HepG2 (cell line): Measurements from ENCODE around the gene RBCK1. TPM values are rescaled to one million over a fixed set of nuclear protein-coding genes. Genes with fewer than 3 reads are reported as not detected.
A peak's percentile ranks its signal among the peaks of the same experiment; 100 is the strongest.

Experiments
- CBX5 ChIP-seq: sonication (generic); formaldehyde crosslinking; IDR thresholded peaks from 2 replicates; pipeline ENCODE4 v1.4.0; 2020; ENCODE audit warnings: missing genetic modification reagents, borderline replicate concordance
- DR1 ChIP-seq: sonication (generic); formaldehyde crosslinking; IDR thresholded peaks from 2 replicates; pipeline ENCODE4 v1.8.0; 2021; ENCODE audit warnings: mild to moderate bottlenecking, missing genetic modification reagents, inconsistent platforms
- HNF4A ChIP-seq: sonication (generic); formaldehyde crosslinking; IDR thresholded peaks from 2 replicates; pipeline ENCODE4 v1.4.0; 2020; ENCODE audit warnings: missing genetic modification reagents
- KLF6 ChIP-seq: IDR thresholded peaks from 2 replicates; pipeline ENCODE4 v1.8.0; 2016; ENCODE audit warnings: missing biosample characterization, missing genetic modification reagents
- NFATC3 ChIP-seq: sonication (generic); formaldehyde crosslinking; IDR thresholded peaks from 2 replicates; pipeline ENCODE4 v1.5.1; 2020; ENCODE audit warnings: mild to moderate bottlenecking, missing genetic modification reagents
- TCF12 ChIP-seq, 2 experiments: fragments of 450-650 bp in 1 of 2; sonication (generic) in 1 of 2; formaldehyde crosslinking in 1 of 2; IDR thresholded peaks; 2 replicates each; pipeline versions ENCODE4 v1.6.1 to v1.8.0; 2017 to 2022; ENCODE audit warnings: antibody characterized with exemption in 1 of 2, mild to moderate bottlenecking in 1 of 2, missing genetic modification reagents in 1 of 2, moderate library complexity in 1 of 2
- U2AF2 ChIP-seq: fragments of 200-400 bp; formaldehyde crosslinking; IDR thresholded peaks from 2 replicates; pipeline ENCODE4 v1.6.1; 2017; ENCODE audit warnings: low read depth, mild to moderate bottlenecking, low read length
- ZNF557 ChIP-seq: sonication (generic); formaldehyde crosslinking; IDR thresholded peaks from 2 replicates; pipeline ENCODE4 v1.4.0; 2020; ENCODE audit warnings: missing genetic modification reagents
- ZNF773 ChIP-seq: sonication (generic); formaldehyde crosslinking; IDR thresholded peaks from 2 replicates; pipeline ENCODE4 v1.4.0; 2020; ENCODE audit warnings: missing genetic modification reagents, borderline replicate concordance
- ZNF775 ChIP-seq: sonication (generic); formaldehyde crosslinking; IDR thresholded peaks from 2 replicates; pipeline ENCODE4 v1.4.0; 2020; ENCODE audit warnings: missing genetic modification reagents, mild to moderate bottlenecking, moderate library complexity, borderline replicate concordance
- ZNF776 ChIP-seq: sonication (generic); formaldehyde crosslinking; IDR thresholded peaks from 2 replicates; pipeline ENCODE4 v1.4.0; 2020; ENCODE audit warnings: mild to moderate bottlenecking, missing genetic modification reagents
- ZNF879 ChIP-seq: sonication (generic); formaldehyde crosslinking; IDR thresholded peaks from 2 replicates; pipeline ENCODE4 v1.8.1; 2023; ENCODE audit warnings: missing genetic modification reagents
- polyA plus RNA-seq, 8 experiments: library from polyadenylated mRNA; depleted of rRNA in 3 of 8; stranded (reverse) in 7 of 8; unstranded in 1 of 8; fragments of >200 nt; fragmentation: Illumina TruSeq in 4 of 8; extraction: Trizol in 4 of 8; gene quantifications; 2 replicates each; pipeline versions ENCODE4 v1.2.1 to v1.2.3, GENCODE V29; 2011 to 2016; ENCODE audit warnings: low read depth in 4 of 8, missing spikeins in 1 of 8, mixed read lengths in 1 of 8; ENCODE audit not compliant: insufficient read depth in 1 of 8
- total RNA-seq, 5 experiments: library from RNA; depleted of rRNA; stranded (reverse); fragments of >200 nt; fragmentation: Illumina TruSeq; extraction: Trizol; gene quantifications; 2 replicates each; pipeline ENCODE4 v1.2.3, GENCODE V29; 2016; ENCODE audit warnings: low read depth in 1 of 5
- TF ChIP-seq, protein P1 (sequence below), 2 experiments: fragments of 450-650 bp in 1 of 2; sonication (generic) in 1 of 2; formaldehyde crosslinking in 1 of 2; IDR thresholded peaks; 2 replicates each; pipeline versions ENCODE4 v1.6.1 to v1.8.0; 2016 to 2022; ENCODE audit warnings: antibody characterized with exemption in 1 of 2, mild to moderate bottlenecking in 1 of 2, missing genetic modification reagents in 1 of 2
- TF ChIP-seq, protein P2 (sequence below): sonication (generic); formaldehyde crosslinking; IDR thresholded peaks from 2 replicates; pipeline ENCODE4 v1.4.0; 2020; ENCODE audit warnings: missing genetic modification reagents

The RBCK1 gene
- total and polyA plus RNA-seq, 2 of the 13 experiments (the other 11 are each of a cell fraction or from before 2014, with no cell fraction given) = 149 to 215 TPM

DNA sequence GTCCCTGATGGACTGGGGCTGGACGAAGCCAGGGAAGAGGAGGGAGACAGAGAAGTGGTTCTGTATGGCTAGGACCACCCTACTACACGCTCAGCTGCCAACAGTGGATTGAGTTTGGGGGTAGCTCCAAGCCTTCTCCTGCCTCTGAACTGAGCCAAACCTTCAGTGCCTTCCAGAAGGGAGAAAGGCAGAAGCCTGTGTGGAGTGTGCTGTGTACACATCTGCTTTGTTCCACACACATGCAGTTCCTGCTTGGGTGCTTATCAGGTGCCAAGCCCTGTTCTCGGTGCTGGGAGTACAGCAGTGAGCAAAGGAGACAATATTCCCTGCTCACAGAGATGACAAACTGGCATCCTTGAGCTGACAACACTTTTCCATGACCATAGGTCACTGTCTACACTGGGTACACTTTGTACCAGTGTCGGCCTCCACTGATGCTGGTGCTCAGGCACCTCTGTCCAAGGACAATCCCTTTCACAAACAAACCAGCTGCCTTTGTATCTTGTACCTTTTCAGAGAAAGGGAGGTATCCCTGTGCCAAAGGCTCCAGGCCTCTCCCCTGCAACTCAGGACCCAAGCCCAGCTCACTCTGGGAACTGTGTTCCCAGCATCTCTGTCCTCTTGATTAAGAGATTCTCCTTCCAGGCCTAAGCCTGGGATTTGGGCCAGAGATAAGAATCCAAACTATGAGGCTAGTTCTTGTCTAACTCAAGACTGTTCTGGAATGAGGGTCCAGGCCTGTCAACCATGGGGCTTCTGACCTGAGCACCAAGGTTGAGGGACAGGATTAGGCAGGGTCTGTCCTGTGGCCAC is 11.3 kb upstream of the RBCK1 start (continued):
- TF ChIP-seq, protein P1, sequence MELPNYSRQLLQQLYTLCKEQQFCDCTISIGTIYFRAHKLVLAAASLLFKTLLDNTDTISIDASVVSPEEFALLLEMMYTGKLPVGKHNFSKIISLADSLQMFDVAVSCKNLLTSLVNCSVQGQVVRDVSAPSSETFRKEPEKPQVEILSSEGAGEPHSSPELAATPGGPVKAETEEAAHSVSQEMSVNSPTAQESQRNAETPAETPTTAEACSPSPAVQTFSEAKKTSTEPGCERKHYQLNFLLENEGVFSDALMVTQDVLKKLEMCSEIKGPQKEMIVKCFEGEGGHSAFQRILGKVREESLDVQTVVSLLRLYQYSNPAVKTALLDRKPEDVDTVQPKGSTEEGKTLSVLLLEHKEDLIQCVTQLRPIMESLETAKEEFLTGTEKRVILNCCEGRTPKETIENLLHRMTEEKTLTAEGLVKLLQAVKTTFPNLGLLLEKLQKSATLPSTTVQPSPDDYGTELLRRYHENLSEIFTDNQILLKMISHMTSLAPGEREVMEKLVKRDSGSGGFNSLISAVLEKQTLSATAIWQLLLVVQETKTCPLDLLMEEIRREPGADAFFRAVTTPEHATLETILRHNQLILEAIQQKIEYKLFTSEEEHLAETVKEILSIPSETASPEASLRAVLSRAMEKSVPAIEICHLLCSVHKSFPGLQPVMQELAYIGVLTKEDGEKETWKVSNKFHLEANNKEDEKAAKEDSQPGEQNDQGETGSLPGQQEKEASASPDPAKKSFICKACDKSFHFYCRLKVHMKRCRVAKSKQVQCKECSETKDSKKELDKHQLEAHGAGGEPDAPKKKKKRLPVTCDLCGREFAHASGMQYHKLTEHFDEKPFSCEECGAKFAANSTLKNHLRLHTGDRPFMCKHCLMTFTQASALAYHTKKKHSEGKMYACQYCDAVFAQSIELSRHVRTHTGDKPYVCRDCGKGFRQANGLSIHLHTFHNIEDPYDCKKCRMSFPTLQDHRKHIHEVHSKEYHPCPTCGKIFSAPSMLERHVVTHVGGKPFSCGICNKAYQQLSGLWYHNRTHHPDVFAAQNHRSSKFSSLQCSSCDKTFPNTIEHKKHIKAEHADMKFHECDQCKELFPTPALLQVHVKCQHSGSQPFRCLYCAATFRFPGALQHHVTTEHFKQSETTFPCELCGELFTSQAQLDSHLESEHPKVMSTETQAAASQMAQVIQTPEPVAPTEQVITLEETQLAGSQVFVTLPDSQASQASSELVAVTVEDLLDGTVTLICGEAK (IDR thresholded peaks at IDR 0.05) = no peak
- TF ChIP-seq, protein P1 (CRISPR knock-in tag; IDR thresholded peaks at IDR 0.05) = peak; percentile 81
- peak; percentile 90; the same call in 1 of the 2 replicates for TF ChIP-seq KLF6 (CRISPR knock-in tag)
- TF ChIP-seq, protein P2, sequence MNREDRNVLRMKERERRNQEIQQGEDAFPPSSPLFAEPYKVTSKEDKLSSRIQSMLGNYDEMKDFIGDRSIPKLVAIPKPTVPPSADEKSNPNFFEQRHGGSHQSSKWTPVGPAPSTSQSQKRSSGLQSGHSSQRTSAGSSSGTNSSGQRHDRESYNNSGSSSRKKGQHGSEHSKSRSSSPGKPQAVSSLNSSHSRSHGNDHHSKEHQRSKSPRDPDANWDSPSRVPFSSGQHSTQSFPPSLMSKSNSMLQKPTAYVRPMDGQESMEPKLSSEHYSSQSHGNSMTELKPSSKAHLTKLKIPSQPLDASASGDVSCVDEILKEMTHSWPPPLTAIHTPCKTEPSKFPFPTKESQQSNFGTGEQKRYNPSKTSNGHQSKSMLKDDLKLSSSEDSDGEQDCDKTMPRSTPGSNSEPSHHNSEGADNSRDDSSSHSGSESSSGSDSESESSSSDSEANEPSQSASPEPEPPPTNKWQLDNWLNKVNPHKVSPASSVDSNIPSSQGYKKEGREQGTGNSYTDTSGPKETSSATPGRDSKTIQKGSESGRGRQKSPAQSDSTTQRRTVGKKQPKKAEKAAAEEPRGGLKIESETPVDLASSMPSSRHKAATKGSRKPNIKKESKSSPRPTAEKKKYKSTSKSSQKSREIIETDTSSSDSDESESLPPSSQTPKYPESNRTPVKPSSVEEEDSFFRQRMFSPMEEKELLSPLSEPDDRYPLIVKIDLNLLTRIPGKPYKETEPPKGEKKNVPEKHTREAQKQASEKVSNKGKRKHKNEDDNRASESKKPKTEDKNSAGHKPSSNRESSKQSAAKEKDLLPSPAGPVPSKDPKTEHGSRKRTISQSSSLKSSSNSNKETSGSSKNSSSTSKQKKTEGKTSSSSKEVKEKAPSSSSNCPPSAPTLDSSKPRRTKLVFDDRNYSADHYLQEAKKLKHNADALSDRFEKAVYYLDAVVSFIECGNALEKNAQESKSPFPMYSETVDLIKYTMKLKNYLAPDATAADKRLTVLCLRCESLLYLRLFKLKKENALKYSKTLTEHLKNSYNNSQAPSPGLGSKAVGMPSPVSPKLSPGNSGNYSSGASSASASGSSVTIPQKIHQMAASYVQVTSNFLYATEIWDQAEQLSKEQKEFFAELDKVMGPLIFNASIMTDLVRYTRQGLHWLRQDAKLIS = peak; percentile 91
- no peak; the same call in 1 of the 2 replicates for TF ChIP-seq NFATC3 (CRISPR knock-in tag)
- TF ChIP-seq ZNF773 = no peak
- peak; percentile 47; the same call in 1 of the 2 replicates for TF ChIP-seq DR1
- no peak; the same call in 1 of the 2 replicates for TF ChIP-seq ZNF879 (CRISPR knock-in tag)
- peak; percentile 95; the same call in 1 of the 2 replicates for TF ChIP-seq CBX5 (CRISPR knock-in tag)
- TF ChIP-seq U2AF2 = no peak
- TF ChIP-seq TCF12 (IDR thresholded peaks at IDR 0.05) = no peak
- TF ChIP-seq TCF12 (CRISPR knock-in tag; IDR thresholded peaks at IDR 0.05) = no peak; the same call in 1 of the 2 replicates
- no peak for TF ChIP-seq ZNF775
- TF ChIP-seq ZNF557 (CRISPR knock-in tag) = no peak
- TF ChIP-seq HNF4A (CRISPR knock-in tag) = peak; percentile 100
- peak; percentile 23; the same call in 1 of the 2 replicates for TF ChIP-seq ZNF776 (CRISPR knock-in tag)
